Middle frontal gyrus (tissue), 1 donor: ENCODE data around the gene FCF1.

Source experiments
- DNase-seq: peaks from one replicate; pipeline ENCODE4 v3.0.0-alpha.2; 2015; ENCODE audit warnings: low spot score; ENCODE audit errors: extremely low spot score

Gene FCF1, protein sequence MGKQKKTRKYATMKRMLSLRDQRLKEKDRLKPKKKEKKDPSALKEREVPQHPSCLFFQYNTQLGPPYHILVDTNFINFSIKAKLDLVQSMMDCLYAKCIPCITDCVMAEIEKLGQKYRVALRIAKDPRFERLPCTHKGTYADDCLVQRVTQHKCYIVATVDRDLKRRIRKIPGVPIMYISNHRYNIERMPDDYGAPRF

DNA sequence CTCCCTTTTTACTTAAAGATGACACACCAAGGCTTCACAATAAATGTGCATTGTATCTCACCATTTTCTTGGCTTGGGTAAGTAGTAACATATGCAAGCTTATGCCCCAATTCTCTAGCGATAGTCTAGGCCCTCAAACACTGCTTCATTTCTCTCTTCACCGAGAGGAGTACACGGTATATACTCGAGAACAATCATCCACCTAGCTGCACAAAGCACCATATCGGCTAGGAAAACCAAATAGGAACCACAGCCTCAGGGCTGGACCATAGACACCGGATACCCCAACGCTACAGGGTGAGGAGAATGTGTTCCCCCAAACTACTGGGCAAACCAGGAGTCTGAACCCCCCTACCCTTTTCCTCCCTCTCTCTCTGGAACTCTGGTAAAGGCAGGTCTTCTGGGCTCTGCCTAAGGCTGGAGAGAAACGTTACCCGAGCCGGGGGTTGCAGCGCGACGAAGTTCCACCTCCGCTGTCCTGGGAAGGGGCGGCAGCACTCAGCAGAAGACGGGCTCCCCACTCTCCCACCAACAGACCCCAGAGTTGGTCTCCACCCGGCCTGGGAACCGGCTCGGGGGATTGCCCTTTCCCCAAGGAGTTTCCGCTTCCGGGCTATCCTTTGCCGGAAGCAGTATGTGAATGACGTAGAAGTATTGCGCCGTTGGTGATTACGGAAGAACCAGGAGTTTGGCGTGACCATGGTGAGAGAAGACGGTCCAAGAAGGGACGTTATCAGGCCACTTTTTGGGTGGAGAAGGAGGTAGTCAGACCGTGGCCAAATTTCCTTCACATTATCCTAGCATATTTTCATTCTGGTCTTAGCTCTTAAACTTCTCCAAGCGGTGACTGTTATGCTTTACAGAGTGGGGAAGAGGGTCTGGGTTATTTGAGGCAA, at the start of gene FCF1, which contains the start of gene AREL1:
Gene FCF1, plus strand, starts transcription at position 646 of the 896 bp plus-strand sequence. Its CDS starts 54 bp downstream, at position 700.
Gene AREL1, minus strand, starts transcription at position 582 of the 896 bp plus-strand sequence. CDS start 27,465 bp downstream, outside the sequence.
- DNase-seq = peak; percentile 87

DNA sequence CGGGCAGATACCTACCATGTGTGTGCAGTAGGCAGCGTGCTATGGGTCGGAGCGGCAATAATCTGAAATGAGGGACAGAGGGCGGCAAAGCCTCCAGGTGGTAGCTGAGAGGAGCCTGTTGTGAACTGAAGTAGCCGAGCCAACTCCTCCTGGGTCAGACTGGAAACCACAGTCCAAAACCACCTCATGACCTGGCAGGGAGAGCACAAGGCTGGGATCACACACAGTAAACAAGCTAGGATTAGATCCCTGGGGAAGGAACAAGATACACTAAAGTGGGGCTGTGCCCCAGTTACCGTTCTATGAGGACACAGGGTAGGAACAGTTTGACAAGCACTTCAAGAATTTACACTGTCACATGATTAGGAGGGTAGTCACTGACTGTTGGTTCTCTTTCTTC, 49.1 kb upstream of the FCF1 start:
- DNase-seq = no peak

DNA sequence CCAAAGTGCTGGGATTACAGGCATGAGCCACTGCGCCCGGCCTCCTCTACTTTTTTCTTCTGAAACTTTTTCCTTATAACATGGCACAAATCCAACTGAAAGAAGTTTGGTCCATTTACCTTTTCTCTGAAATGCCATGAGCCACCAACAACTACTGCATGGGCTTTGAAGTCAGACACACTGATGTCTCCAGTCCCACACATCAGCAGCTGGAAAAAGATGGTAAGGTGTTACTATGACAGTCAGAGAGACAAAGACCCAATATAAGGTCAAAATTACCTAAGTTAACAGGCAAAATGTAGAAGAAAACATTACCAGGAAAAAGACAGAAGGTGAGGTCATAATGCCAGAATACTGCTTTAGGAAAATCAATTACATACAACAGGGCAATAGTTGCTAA, 48.2 kb upstream of the FCF1 start:
- no peak for DNase-seq

DNA sequence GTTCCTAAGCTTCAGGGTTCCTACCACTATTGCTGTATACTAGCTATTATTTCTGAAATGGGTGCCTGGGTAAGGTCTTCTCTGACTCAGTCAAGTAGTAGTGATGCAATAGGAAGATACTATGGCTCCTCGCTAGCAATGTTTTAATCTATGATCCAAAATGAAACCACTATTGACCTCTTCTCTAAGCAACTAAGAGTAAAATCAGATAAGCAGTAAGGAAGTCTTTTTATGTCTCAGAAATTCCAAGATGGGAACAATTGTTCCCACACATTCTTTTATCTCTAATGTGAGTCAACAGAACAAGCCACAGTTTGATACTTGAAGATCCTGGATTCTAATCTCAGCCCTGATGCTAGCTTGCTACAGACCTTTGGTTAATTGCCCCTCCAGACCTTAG, 45.2 kb upstream of the FCF1 start:
- no peak for DNase-seq

DNA sequence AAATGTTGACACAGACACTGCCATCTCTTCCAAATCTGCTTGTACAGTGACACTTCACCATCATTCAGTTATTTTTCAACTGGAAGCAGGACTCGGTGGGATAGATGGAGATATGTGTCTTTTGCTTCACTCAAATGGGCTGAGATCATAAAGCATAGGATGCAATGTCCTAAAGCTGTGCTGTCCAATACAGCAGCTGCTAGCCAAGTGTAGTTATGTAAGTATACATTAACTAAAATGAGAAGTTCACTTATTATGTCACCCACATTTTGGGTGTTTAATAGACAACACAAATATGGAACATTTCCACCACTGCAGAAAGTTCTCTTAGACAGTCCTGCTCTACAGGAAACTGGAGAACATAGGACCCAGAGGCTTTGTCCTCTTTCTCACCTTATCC, 43.7 kb upstream of the FCF1 start:
- DNase-seq = no peak

DNA sequence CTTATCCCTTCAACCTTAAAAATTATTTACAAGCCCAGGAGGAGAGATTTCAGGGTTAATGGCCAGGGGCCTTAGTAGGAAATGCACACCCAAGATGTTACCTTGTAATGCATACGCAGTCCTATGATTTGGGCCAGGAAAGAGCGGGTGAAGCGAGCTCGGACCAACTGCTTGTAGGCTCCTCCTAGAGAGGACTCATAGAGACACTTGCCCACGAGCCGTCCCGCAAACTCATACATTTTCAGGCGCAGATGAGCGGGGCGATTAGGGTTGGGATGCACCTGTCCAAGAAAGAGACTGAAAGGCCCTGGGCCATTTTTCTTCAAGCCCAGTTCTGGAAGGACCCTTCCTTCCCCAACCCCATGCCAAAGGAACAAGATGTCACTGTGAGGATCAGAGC, 43.1 kb upstream of the FCF1 start:
- DNase-seq = no peak

DNA sequence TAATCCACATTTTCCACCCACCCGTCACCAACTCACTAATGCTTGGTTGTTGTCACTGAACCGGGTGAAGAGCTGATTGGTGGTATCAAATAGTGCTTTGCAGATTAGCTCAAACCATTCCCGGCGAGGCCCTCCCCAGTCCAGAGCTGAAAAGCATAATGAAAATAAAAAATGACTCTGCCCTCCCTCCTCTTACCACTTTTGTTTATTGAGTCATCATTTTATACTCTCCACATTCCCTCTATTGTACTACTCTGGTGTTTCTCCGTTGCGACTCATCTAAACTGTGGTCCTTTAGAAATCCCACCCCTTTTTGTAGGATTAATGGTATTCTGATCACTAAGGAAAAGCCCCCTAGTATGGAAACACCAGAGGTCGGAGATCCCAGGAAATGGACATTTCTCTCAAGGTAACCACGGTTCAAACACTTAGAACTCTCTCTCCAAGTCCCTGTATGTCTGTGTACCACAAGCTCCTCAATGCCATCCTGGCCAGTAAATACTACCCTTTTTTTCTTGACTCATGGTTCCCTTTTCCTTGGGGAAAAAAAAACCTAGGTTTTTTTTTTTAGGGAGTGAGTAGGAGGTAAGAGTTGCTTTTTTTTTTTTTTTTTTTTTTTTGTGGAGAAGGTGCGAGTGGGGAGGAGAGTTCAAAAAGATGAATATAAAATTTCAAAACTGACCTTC, 42.1 kb upstream of the FCF1 start:
- DNase-seq = no peak

DNA sequence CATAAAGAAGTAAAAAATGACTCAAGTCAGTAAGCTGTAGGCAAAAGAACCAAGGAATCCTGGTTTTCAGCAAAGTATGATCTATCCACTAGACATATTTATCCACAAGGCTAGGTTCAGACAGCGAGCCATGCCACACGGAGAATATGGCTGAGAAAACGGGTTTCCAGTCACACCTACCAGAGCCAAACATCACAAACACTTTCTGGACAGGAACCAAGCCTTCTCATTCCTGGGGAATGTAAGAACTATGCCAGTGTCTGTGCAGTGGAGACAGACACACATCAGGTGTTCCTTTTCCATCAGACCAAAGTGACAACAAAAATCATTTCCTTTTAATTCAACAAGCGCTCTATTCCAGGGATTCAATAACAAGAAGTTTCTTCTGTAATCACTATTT, 41.2 kb upstream of the FCF1 start:
- DNase-seq = no peak

DNA sequence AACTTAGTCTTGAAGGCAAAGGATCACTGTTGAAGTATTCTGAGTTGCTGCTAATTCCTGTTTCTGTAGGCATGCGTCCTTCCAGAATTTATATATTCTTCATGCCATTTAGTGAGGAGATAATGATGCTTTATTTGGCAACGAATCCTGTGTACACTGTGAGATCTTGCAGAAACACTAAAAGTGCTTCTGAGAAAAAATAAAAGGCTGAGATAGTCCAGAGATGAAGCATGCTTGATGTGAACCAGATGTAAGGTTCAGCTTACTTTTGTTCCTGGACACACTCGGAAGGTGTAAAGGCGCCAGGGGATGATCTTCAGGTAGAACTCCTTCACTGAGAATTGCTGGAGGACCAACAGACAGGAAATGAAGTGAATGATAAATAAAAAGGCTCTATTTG, 39.2 kb upstream of the FCF1 start:
- no peak for DNase-seq

DNA sequence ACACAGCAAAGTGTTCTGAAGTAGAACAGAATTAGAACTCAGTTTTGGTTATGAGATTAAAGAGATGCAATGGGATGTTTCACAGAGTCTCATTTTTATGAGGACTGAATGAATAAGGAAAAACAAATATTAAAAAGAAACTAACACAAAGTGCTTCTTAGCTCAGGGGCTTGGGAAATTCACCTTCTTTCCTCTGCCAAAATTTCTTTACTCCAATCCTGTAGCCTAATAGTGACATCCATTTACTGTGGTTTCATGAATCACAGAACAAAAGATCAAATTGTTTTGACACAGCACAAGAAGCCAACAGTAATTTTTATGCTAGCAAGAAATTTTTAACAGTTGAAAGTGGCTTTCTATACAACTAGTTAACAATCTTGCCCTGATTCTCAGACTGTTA, 37.7 kb upstream of the FCF1 start:
- DNase-seq = no peak

DNA sequence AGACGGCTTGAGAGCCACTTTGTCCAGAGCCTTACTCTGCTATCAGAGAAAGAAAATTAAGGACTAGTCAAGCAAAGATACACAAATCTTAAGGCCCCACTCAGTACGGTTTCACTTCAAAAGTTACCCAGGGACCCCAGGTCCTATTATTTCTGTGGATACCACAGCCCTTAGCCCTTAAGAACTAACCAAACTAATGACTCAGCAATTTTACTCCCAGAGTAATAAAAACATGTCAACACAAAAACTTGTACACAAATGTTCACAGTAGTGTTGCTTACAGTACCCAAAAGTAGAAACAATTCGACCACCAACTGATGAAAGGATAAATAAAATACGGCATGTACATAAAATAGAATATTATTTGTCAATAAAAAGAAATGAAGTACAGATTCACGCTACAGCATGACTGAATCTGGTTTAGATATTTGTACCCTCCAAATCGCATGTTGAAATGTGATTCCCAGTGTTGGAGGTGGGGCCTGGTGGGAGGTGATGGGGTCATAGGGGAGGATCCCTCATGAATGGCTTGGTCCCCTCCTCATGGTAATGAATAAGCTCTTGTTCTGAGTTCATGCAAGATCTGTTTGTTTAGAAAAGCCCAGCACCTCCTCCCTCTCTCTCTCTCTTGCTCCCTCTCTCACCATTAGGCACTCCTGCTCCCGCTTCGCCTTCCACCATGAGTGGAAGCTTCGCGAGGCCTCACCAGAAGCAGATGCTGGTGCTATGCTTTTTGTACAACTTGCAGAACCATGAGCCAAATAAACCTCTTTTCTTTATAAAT, 30.6 kb upstream of the FCF1 start:
- no peak for DNase-seq

DNA sequence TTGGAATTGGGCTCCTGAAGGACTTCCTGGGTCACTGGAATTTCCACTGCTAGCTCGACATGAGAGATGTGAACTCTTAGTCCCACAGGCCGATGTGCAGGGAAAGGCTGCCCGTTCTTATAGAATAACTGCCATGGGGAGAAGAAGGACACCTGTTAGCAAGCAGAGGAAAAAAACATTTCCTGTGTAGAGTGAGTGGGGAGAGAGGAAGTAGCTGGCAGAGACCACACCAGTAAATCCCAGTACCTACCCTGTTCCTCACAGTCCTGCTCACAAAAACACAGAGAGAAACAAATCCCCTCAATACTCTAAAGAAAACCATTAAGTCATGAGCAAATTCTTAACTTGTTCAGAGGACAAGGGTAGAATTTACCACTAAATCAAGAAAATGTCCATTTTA, 29.5 kb upstream of the FCF1 start:
- no peak for DNase-seq

DNA sequence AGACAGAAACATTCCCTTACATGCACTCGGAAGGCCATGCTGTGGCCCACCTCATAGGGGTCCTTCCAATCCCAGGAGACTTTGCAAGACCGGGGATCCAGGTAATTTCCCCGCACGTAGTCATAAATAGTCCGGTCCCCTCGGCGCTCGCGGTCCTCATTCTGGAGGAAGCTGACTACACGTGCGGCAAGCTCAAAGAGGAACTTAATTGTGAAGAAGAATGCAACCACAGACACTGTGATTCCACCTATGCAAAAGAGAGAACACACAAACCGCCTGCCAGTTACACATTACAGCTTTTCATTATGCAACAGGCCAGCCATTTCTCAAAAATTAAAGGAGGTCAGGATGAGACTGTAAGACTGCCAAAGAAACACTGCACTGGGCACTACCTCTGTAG, 28.5 kb upstream of the FCF1 start:
- no peak for DNase-seq

DNA sequence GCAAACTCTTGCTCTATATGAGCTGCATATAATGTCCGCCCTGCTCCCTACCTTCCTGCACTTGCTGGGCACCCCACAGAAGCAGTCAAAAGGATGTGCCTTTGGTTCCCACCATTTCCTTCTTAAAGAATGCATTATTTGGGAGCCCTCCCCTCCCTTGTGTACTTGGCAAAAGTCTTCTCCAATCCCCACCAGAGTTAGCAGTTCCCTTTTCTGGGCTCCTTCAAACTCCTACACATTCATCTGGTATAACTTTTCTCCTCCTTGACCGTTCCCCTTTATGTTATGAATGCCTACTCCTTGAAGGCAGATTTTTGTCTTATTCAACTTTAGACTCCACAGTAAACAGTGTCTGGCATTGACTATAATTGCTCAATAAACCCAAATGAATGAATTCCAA, 27.9 kb upstream of the FCF1 start:
- DNase-seq = no peak

DNA sequence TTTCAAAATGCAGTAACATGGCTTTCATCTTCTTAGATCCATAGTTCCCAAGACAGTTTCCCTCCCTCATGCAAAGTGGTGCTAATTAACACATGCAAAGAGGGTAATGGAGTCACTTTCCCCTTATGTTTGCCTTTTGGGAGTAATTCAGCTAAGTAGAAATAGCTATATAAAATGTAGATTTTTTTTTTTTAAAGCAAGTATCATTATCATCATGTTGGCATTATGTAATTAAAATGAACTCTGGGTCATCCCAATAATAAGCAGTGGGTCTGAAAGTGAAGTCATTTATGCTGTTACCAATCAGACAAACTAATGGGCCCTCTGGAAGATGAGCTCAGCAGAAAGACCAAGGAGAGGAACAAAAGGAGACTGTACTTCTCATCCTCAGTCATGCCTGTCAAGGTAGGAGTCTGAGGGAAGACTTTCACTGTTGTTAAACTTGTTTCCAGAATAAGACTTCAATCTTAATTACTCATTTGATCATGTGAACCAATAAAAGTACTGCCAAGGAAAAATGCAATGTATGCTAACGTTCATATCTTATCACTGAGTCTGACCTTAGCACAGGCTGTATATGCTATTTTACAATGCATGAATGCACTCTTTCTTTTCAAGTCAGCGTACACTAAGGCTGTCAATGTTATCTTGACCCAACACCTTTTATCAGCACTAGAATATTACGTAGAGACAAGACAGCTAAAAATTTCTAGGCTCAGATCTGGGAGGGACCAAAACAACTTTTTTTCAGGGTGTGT, 26.8 kb upstream of the FCF1 start:
- DNase-seq = no peak

DNA sequence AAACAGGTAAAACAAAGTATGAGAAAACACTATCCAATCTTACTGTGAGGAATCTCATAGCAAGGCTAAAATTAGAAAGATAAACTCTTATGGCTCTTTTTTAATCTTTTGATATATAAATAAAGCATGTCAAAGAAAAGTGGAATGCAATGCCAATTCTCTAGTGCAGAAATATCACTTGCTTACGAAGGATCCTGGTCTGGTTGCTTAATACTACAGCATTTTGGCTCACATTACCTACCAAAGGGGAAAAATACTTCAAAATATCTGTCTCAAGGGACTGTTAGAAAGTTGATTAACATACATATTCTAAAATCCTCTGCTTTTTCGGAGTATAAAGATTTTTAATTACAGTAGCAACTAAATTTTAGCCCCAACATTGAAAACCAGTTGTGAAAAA, 21.5 kb upstream of the FCF1 start:
- DNase-seq = no peak

DNA sequence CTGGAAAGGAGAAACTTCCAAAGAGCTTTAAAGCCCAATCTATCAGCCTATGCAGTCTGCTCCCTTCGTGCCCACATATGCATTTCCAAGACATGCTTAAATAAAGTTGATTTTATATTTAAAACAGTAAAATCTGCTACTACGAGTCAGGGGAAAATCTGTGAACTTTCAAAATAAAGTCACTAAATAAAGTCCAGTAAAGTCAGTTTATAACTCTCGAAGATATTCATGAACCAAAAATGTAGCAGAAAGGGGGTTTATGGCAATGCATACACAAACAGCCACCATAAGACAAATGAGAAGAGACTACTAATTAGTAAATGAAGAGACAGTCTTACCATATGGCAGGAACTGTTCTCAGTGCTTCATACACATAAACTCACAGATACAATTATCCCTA, 19.8 kb upstream of the FCF1 start:
- DNase-seq = no peak

DNA sequence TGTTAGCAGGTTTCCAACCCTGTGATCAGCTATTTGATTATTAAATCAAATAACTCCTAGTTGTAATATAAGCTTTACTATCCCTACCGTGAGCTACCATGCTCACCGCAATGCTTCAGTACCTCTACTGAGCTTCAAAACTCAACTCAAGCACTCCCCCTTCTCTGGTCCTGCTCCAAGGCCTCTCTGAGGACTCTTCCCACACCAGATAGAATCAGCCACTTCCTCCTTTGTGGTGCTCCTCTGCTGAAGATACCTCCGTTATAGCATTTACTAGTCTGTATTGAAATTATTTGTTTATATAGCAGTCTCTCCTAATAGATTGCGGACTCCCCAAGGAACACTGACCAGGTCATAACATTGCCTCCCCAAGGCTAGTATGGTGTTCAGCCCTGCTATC, 17.5 kb upstream of the FCF1 start:
- no peak for DNase-seq

DNA sequence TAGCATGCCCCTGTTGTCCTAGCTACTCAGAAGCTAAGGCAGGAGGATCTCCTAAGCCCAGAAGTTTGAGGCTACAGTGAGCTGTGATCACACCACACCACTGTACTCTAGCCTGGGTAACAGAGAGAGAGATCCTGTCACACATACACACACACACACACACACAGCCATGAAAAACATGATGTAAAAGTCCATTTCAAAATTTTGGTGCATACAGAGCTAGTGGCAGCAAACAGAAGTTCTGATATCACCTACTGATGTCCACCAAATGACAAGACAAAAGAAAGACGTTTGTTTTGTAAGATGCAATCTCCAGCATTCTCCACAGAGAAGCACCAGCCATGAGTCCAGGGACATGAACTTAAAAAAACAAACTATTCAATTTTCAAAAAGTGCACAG, 15.9 kb upstream of the FCF1 start:
- DNase-seq = no peak

DNA sequence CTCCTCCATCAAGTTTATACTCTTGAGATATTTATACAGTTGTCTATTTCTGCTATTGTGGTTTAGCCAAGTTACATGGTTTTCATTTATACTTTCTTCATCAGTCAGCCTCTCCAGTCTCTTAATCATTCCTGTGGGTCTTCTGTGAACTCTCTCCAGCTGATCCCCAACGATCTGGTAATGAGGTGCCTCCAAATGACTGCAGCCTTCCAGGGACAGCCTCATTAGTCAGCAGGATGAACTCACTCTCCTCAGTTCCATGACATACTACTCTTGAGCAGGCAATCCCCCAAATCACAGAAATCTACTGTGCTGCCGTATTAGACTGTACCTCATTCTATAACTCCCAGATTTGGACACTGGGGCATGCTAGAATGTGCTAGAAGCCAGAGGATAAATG, 15.4 kb upstream of the FCF1 start:
- no peak for DNase-seq

DNA sequence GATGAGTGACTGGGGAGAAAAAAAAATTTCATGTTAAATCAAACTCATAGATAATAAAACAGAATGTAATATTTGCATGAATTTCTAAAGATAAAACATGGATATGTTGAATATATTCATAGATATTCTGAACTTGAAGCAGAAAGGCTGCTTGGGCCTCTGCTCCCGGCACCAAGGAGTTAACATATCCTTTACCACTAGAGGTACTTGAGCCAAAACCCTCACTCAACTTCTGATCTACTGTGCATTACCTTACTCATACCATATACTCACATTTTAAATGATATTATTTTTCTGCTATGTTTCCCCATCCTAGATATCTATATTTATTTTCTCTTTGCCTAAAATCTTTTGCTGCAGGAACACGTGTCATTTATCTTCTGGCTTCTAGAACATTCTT, 15.0 kb upstream of the FCF1 start:
- no peak for DNase-seq
